SK-N-SH treated with all-trans-retinoic acid at 6 μM for 48 hours (cell line): ENCODE measurements around the gene CLEC14A.

Experiments
- ATAC-seq: fragments of 200-7000 bp; cut with Tn5 transposase; 3 replicates; pipeline ENCODE4 v1.9.1; 2020; ENCODE audit warnings: mild to moderate bottlenecking, moderate library complexity
- ARNTL ChIP-seq: fragments of 450-650 bp; formaldehyde crosslinking; IDR thresholded peaks from 2 replicates; pipeline ENCODE4 v1.5.0; 2020; ENCODE audit warnings: low read depth, mild to moderate bottlenecking, moderate library complexity, borderline replicate concordance
- BACH2 ChIP-seq: fragments of 250-450 bp; sonication (Bioruptor Pico); IDR thresholded peaks from 2 replicates; pipeline ENCODE4 v1.9.0; 2021; ENCODE audit warnings: mild to moderate bottlenecking, borderline replicate concordance
- CREB5 ChIP-seq: fragments of 250-450 bp; sonication (Bioruptor Pico); IDR thresholded peaks from 2 replicates; pipeline ENCODE4 v1.5.1; 2020; ENCODE audit warnings: low read depth, mild to moderate bottlenecking, moderate library complexity
- CSDC2 ChIP-seq: fragments of 250-450 bp; sonication (Bioruptor Pico); IDR thresholded peaks from 2 replicates; pipeline ENCODE4 v1.5.0; 2020; ENCODE audit warnings: mild to moderate bottlenecking, moderate library complexity
- CSRNP3 ChIP-seq: fragments of 250-450 bp; sonication (Bioruptor Pico); IDR thresholded peaks from 2 replicates; pipeline ENCODE4 v1.5.1; 2021; ENCODE audit warnings: mild to moderate bottlenecking, moderate library complexity
- ESRRG ChIP-seq: fragments of 250-450 bp; sonication (Bioruptor Pico); IDR thresholded peaks from 2 replicates; pipeline ENCODE4 v1.6.1; 2021; ENCODE audit warnings: mild to moderate bottlenecking
- GLIS3 ChIP-seq: fragments of 250-450 bp; sonication (Bioruptor Pico); IDR thresholded peaks from 2 replicates; pipeline ENCODE4 v1.5.0; 2020; ENCODE audit warnings: mild to moderate bottlenecking, moderate library complexity
- ISL1 ChIP-seq: fragments of 250-450 bp; sonication (Bioruptor Pico); IDR thresholded peaks from 2 replicates; pipeline ENCODE4 v2.1.2; 2022; ENCODE audit warnings: mild to moderate bottlenecking, moderate library complexity
- OSR1 ChIP-seq: fragments of 250-450 bp; sonication (Bioruptor Pico); IDR thresholded peaks from 2 replicates; pipeline ENCODE4 v1.8.0; 2022; ENCODE audit warnings: moderate library complexity, mild to moderate bottlenecking, inconsistent platforms
- PATZ1 ChIP-seq: fragments of 250-450 bp; sonication (Bioruptor Pico); IDR thresholded peaks from 2 replicates; pipeline ENCODE4 v1.8.0; 2020; ENCODE audit warnings: mild to moderate bottlenecking, moderate library complexity, borderline replicate concordance
- POU6F1 ChIP-seq: fragments of 250-450 bp; sonication (Bioruptor Pico); IDR thresholded peaks from 2 replicates; pipeline ENCODE4 v1.8.0; 2021; ENCODE audit warnings: low read depth, mild to moderate bottlenecking, moderate library complexity, borderline replicate concordance
- PPARA ChIP-seq: fragments of 250-450 bp; sonication (Bioruptor Pico); IDR thresholded peaks from 2 replicates; pipeline ENCODE4 v1.5.0; 2020; ENCODE audit warnings: mild to moderate bottlenecking, borderline replicate concordance
- RARB ChIP-seq: fragments of 250-450 bp; sonication (Bioruptor Pico); IDR thresholded peaks from 2 replicates; pipeline ENCODE4 v1.8.0; 2021; ENCODE audit warnings: mild to moderate bottlenecking, moderate library complexity
- SNAI2 ChIP-seq: fragments of 250-450 bp; sonication (Bioruptor Pico); IDR thresholded peaks from 2 replicates; pipeline ENCODE4 v1.5.0; 2020; ENCODE audit warnings: mild to moderate bottlenecking, moderate library complexity
- TSHZ2 ChIP-seq: fragments of 250-450 bp; sonication (Bioruptor Pico); IDR thresholded peaks from 2 replicates; pipeline ENCODE4 v1.5.0; 2020; ENCODE audit warnings: mild to moderate bottlenecking, moderate library complexity
- ZC3H10 ChIP-seq: fragments of 250-450 bp; sonication (Bioruptor Pico); IDR thresholded peaks from 2 replicates; pipeline ENCODE4 v1.5.1; 2021; ENCODE audit warnings: mild to moderate bottlenecking, moderate library complexity
- ZFP3 ChIP-seq: fragments of 250-450 bp; sonication (Bioruptor Pico); IDR thresholded peaks from 2 replicates; pipeline ENCODE4 v1.5.0; 2020; ENCODE audit warnings: mild to moderate bottlenecking, moderate library complexity
- ZFP30 ChIP-seq: fragments of 450-650 bp; formaldehyde crosslinking; IDR thresholded peaks from 2 replicates; pipeline ENCODE4 v1.5.0; 2022; ENCODE audit warnings: mild to moderate bottlenecking, moderate library complexity
- ZNF565 ChIP-seq: fragments of 450-650 bp; formaldehyde crosslinking; conservative IDR thresholded peaks from 2 replicates; pipeline ENCODE4 v1.5.0; 2020; ENCODE audit warnings: low read depth, mild to moderate bottlenecking, moderate library complexity
- ZNF8 ChIP-seq: fragments of 450-650 bp; formaldehyde crosslinking; IDR thresholded peaks from 2 replicates; pipeline ENCODE4 v1.5.0; 2020; ENCODE audit warnings: mild to moderate bottlenecking, moderate library complexity

CLEC14A gene

GRCh38 chr14:38233218-38233617 is 22.7 kb downstream of the CLEC14A start:
- TF ChIP-seq PATZ1 (CRISPR knock-in tag) (no peak), BACH2 (CRISPR knock-in tag) (no peak), TSHZ2 (CRISPR knock-in tag) (no peak), ZNF565 (CRISPR knock-in tag) (no peak), ARNTL (CRISPR knock-in tag) (no peak), ESRRG (CRISPR knock-in tag) (no peak), POU6F1 (CRISPR knock-in tag) (no peak), ISL1 (no peak), PPARA (CRISPR knock-in tag) (no peak), ZFP30 (no peak), OSR1 (CRISPR knock-in tag) (no peak), CSDC2 (CRISPR knock-in tag) (no peak), RARB (CRISPR knock-in tag) (no peak), ZFP3 (CRISPR knock-in tag) (no peak)
- ATAC-seq: no peak

- TF ChIP-seq ZFP30: no peak
- no peak for TF ChIP-seq ZC3H10 (CRISPR knock-in tag)
- TF ChIP-seq ARNTL (CRISPR knock-in tag): no peak
- no peak for TF ChIP-seq PATZ1 (CRISPR knock-in tag)
- no peak for TF ChIP-seq CSDC2 (CRISPR knock-in tag)
- no peak for TF ChIP-seq BACH2 (CRISPR knock-in tag)
- TF ChIP-seq RARB (CRISPR knock-in tag): no peak
- TF ChIP-seq ESRRG (CRISPR knock-in tag): no peak
- TF ChIP-seq ZNF565 (CRISPR knock-in tag): no peak
- no peak for TF ChIP-seq SNAI2 (CRISPR knock-in tag)
- ATAC-seq: no peak
These were observed 29.5 kb downstream of the CLEC14A start for GRCh38 chr14:38226366-38226765.

GRCh38 chr14:38225946-38226345 is 29.9 kb downstream of the CLEC14A start:
- TF ChIP-seq CSDC2 (CRISPR knock-in tag): no peak
- no peak for TF ChIP-seq ESRRG (CRISPR knock-in tag)
- no peak for TF ChIP-seq CREB5 (CRISPR knock-in tag)
- TF ChIP-seq OSR1 (CRISPR knock-in tag): no peak
- no peak for TF ChIP-seq ARNTL (CRISPR knock-in tag)
- no peak for ATAC-seq

- no peak for ATAC-seq
- no peak for TF ChIP-seq GLIS3 (CRISPR knock-in tag)
- no peak for TF ChIP-seq POU6F1 (CRISPR knock-in tag)
- TF ChIP-seq ARNTL (CRISPR knock-in tag): no peak
- no peak for TF ChIP-seq CREB5 (CRISPR knock-in tag)
- no peak for TF ChIP-seq BACH2 (CRISPR knock-in tag)
- TF ChIP-seq ZFP3 (CRISPR knock-in tag): no peak
- no peak for TF ChIP-seq PPARA (CRISPR knock-in tag)
- no peak for TF ChIP-seq CSRNP3 (CRISPR knock-in tag)
- TF ChIP-seq ZFP30: no peak
- no peak for TF ChIP-seq ESRRG (CRISPR knock-in tag)
- TF ChIP-seq SNAI2 (CRISPR knock-in tag): no peak
- TF ChIP-seq ZNF8 (CRISPR knock-in tag): no peak
These were observed 31.6 kb downstream of the CLEC14A start for GRCh38 chr14:38224338-38224737.
